ENCODE measurements around the gene FFAR4.

GRCh38 chr10:93579985-93580711, 13.7 kb downstream of the FFAR4 start:
- no peak for TF ChIP-seq CTCF (conservative IDR thresholded peaks at IDR 0.05; ENCODE audit: low read depth, low read length)
- TF ChIP-seq EZH2 (IDR thresholded peaks at IDR 0.05; ENCODE audit: borderline replicate concordance, low read depth, low read length, poor library complexity, severe bottlenecking), result no peak

All from A673 (cell line).